Measurements from ENCODE around the gene IGFALS.

Gene IGFALS

GRCh38 chr16:1740781-1741490, 52.6 kb downstream of the IGFALS start:
- Histone ChIP-seq H2BK5ac (ENCODE audit: low read depth, low read length, poor library complexity, severe bottlenecking) (no peak overlapping the region), H3K4ac (ENCODE audit: low read depth in 1 of 2, low read length in 2 of 2) (no peak overlapping the region), H2BK12ac (ENCODE audit: low read length in 2 of 2) (no peak overlapping the region), H3K4me2 (ENCODE audit: low read length, poor library complexity, severe bottlenecking) (no peak overlapping the region), H3K4me1 (ENCODE audit: control insufficient read depth, insufficient read depth, low read depth, low read length) (peaks cover 13% of the 10 kb centered on the region), H3K9me3 (ENCODE audit: control insufficient read depth, low read length) (no peaks in the 10 kb centered on the region), H3K14ac (ENCODE audit: low read length in 2 of 2) (no peak overlapping the region), H3K9ac (ENCODE audit: low read length) (no peak overlapping the region), H2BK15ac (ENCODE audit: low read depth, poor library complexity, severe bottlenecking) (peak overlapping the region; percentile 18), H3K79me1 (replicated peaks; ENCODE audit: low read length, poor library complexity, severe bottlenecking) (peaks cover 29% of the 10 kb centered on the region), H2AK5ac (ENCODE audit: low read length, severe bottlenecking) (no peak overlapping the region), H4K91ac (ENCODE audit: low read length) (no peak overlapping the region), H3K27me3 (ENCODE audit: control insufficient read depth in 1 of 2, insufficient read depth in 1 of 2, low read length in 2 of 2) (no peaks in the 10 kb centered on the region), H3K36me3 (ENCODE audit: control insufficient read depth in 1 of 2, insufficient read depth in 2 of 2, low read depth in 1 of 2, low read length in 2 of 2) (peaks cover 42 to 79% of the 10 kb centered on the region in 2 experiments), H2BK120ac (ENCODE audit: low read depth, low read length) (no peak overlapping the region), H4K8ac (ENCODE audit: low read length) (no peak overlapping the region), H2AFZ (ENCODE audit: low read depth, low read length) (no peak overlapping the region), H3K18ac (ENCODE audit: low read depth in 1 of 2, low read length in 2 of 2) (no peak overlapping the region), H3K23ac (ENCODE audit: low read length in 2 of 2) (no peak overlapping the region), H3K4me3 (ENCODE audit: insufficient read depth in 1 of 2, low read depth in 1 of 2, low read length in 2 of 2) (no peak overlapping the region), H3K27ac (ENCODE audit: low read length, poor library complexity, severe bottlenecking) (no peak overlapping the region)
- DNase-seq, result no peak
- WGBS, result 95% methylated on average over 28 of the region's 30 CpGs

All from mesenchymal stem cell (in vitro differentiated cells and primary cell).